Ovary (tissue), 9 donors: Measurements from ENCODE around the gene HBB. TPM values are rescaled to one million over a fixed set of nuclear protein-coding genes. Genes with fewer than 3 reads are reported as not detected.

Source experiments
- DNase-seq, 5 donors: peaks; one replicate each; pipeline ENCODE4 v3.0.0-alpha.2; 2019 to 2020
- H3K27ac ChIP-seq, 2 donors: fragments of 200-600 bp; one replicate each; pipeline versions ENCODE4 v1.5.1 to v1.8.0; 2019 to 2022
- H3K27me3 ChIP-seq: fragments of 200-600 bp; one replicate; pipeline ENCODE4 v1.8.0; 2022
- H3K36me3 ChIP-seq: fragments of 200-600 bp; sonication (generic); one replicate; pipeline ENCODE4 v1.5.1; 2019
- H3K4me1 ChIP-seq: one replicate; pipeline ENCODE4 v1.8.1; 2013; ENCODE audit warnings: mild to moderate bottlenecking, moderate library complexity; ENCODE audit not compliant: insufficient read depth
- H3K4me3 ChIP-seq: fragments of 200-600 bp; sonication (generic); one replicate; pipeline ENCODE4 v1.5.1; 2017
- H3K9me3 ChIP-seq, 2 donors: fragments of 200-600 bp in 1 of 2; sonication (generic) in 1 of 2; one replicate each; pipeline versions ENCODE4 v1.5.1 to v1.8.1; 2013 to 2019; ENCODE audit warnings: mild to moderate bottlenecking in 1 of 2, moderate library complexity in 1 of 2
- CTCF ChIP-seq, 3 donors: fragments of 450-650 bp in 2 of 3; fragments of 200-600 bp in 1 of 3; IDR thresholded peaks; one replicate each; pipeline versions ENCODE4 v1.5.1 to v1.8.0; 2016 to 2022; ENCODE audit warnings: antibody characterized with exemption in 3 of 3, mild to moderate bottlenecking in 1 of 3
- EP300 ChIP-seq: sonication (generic); formaldehyde crosslinking; IDR thresholded peaks from one replicate; pipeline ENCODE4 v1.6.1; 2017; ENCODE audit warnings: antibody characterized with exemption
- POLR2A ChIP-seq: fragments of 450-650 bp; IDR thresholded peaks from one replicate; pipeline ENCODE4 v1.6.1; 2017; ENCODE audit warnings: antibody characterized with exemption, mild to moderate bottlenecking, moderate library complexity
- WGBS, 3 donors: extraction: QIAGEN DNeasy Blood & Tissue Kit in 1 of 3; methylation state at CpG; one replicate each; pipeline versions ENCODE4 v1.1.5 to v1.1.7; 2013 to 2017; 5-methylcytosine and 5-hydroxymethylcytosine counted together
- intact Hi-C, 4 donors: fragments of 100-400 bp; cut with DNase I; formaldehyde crosslinking; loops; one replicate each; pipeline versions ENCODE4 v1.11.0 to v1.15.1; 2022 to 2023
- polyA plus RNA-seq, 2 donors: library from polyadenylated mRNA; stranded (reverse); fragments of 200-250 nt in 1 of 2; fragments of 350-450 nt in 1 of 2; fragmentation: Illumina TruSeq in 1 of 2; extraction: RNeasy Lipid Tissue Mini Kit (QIAGEN cat#74804) in 1 of 2; gene quantifications; one replicate each; pipeline ENCODE4 v1.2.3, GENCODE V29; 2013 to 2014
- total RNA-seq, 7 donors: library from RNA; depleted of rRNA in 2 of 7; stranded (reverse); fragments of >200 nt in 2 of 7; fragmentation: NEBNext Ultra II Directional in 3 of 7; extraction: Animal tissue kit (Norgen Biotek cat#: 25700) in 3 of 7; gene quantifications; one replicate each; pipeline versions ENCODE4 v1.1.0 to v1.2.4, GENCODE V29; 2016 to 2023
- donor health status: DM: no; HTN: no; CAD: no; lungs with moderate emphysema.
- donor health status: DM: no; HTN: no; CAD: no.
- donor health status: Bipolar disorder and iron deficiency.
- donor health status: DM: yes; HTN: yes; CAD: no.
- donor health status: DM: no; HTN: no; CAD: no.
- donor health status: DM: yes; HTN: yes; CAD: no.

HBB gene
- total and polyA plus RNA-seq, 9 donors = 9.1 to 393 (median 118) TPM

DNA sequence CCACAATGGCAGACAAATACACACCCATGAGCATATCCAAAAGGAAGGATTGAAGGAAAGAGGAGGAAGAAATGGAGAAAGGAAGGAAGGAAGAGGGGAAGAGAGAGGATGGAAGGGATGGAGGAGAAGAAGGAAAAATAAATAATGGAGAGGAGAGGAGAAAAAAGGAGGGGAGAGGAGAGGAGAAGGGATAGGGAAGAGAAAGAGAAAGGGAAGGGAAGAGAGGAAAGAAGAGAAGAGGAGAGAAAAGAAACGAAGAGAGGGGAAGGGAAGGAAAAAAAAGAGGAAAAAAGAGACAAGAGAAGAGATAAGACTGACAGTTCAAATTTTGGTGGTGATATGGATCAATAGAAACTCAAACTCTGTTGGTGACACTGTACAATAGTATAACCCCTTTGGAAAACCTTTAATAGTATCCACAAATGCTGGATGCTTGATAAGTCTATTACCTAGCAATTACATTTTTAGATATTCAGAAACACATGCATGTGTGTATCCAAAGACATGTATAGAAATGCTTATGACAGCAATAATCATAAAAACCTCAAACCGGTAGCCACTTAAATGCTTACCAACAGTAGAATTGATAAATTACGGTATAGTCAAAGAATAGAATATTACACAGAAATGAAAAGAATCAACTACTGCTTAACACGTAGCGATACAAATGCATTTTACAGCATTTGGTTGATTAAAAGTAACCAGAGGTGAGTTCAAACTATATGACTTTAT, 8.7 kb upstream of the HBB start:
- Histone ChIP-seq H3K36me3 (no peaks in the 10 kb centered on the region), H3K4me1 (no peaks in the 10 kb centered on the region), H3K4me3 (no peak overlapping the region), H3K9me3 (no peaks in the 10 kb centered on the region), H3K27me3 (no peaks in the 10 kb centered on the region), H3K27ac (no peak overlapping the region)
- TF ChIP-seq CTCF (IDR thresholded peaks at IDR 0.05) (no peak), POLR2A (no peak), EP300 (no peak)
- WGBS, 3 donors = 90 to 92% (median 91%) methylated on average over 5 of the region's 5 CpGs
- intact Hi-C loops = no loop called here
- DNase-seq = no peak

DNA sequence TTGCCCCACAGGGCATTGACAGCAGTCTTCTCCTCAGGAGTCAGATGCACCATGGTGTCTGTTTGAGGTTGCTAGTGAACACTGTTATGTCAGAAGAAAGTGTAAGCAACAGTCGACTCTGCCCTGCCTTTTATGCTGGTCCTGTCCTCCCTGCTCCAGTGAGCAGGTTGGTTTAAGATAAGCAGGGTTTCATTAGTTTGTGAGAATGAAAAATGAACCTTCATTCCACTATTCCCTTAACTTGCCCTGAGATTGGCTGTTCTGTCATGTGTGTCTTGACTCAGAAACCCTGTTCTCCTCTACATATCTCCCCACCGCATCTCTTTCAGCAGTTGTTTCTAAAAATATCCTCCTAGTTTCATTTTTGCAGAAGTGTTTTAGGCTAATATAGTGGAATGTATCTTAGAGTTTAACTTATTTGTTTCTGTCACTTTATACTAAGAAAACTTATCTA, 7.5 kb upstream of the HBB start, which contains the start of gene HBD:
Gene HBD (minus strand): TSS at position 103 of the 454 bp plus-strand sequence. CDS start 50 bp downstream, at position 53.
- TF ChIP-seq POLR2A (no peak), CTCF (IDR thresholded peaks at IDR 0.05) (no peak), EP300 (no peak)
- Histone ChIP-seq H3K36me3 (no peaks in the 10 kb centered on the region), H3K9me3 (no peaks in the 10 kb centered on the region), H3K4me3 (no peak within 1 kb of the TSS), H3K4me1 (no peaks in the 10 kb centered on the region), H3K27me3 (no peaks in the 10 kb centered on the region), H3K27ac (no peak within 1 kb of the TSS)
- DNase-seq = no peak
- intact Hi-C loops = no loop called here
- WGBS, 3 donors = 4 to 30% (median 10%) methylated on average over 2 of the region's 2 CpGs

- TF ChIP-seq CTCF (IDR thresholded peaks at IDR 0.05) (no peak), POLR2A (no peak), EP300 (no peak)
- Histone ChIP-seq H3K9me3 (no peaks in the 10 kb centered on the region), H3K27ac (no peak overlapping the region), H3K36me3 (no peaks in the 10 kb centered on the region), H3K4me1 (no peaks in the 10 kb centered on the region), H3K27me3 (no peaks in the 10 kb centered on the region), H3K4me3 (no peak overlapping the region)
- no peak for DNase-seq
- WGBS, 3 donors = 88 to 95% (median 94%) methylated on average over 1 of the region's 1 CpG
- intact Hi-C loops = no loop called here
These were observed 6.4 kb upstream of the HBB start for GRCh38 chr11:5233307-5233706.

- intact Hi-C loops = no loop called here
- no peaks in the 10 kb centered on the region for H3K36me3 ChIP-seq
These were observed 6.0 kb upstream of the HBB start for GRCh38 chr11:5232821-5233220.

More at GRCh38 chr11:5232821-5233220, 6.0 kb upstream of the HBB start:
- no peak for DNase-seq
- no peak for TF ChIP-seq POLR2A
- no peak for TF ChIP-seq EP300
- no peak for TF ChIP-seq CTCF (IDR thresholded peaks at IDR 0.05)
- H3K9me3 ChIP-seq = no peaks in the 10 kb centered on the region
- 97 to 100% (median 98%) methylated on average over 2 of the region's 2 CpGs for WGBS, 3 donors
- no peaks in the 10 kb centered on the region for H3K27me3 ChIP-seq
- H3K27ac ChIP-seq = no peak overlapping the region
- H3K4me3 ChIP-seq = no peak overlapping the region
- H3K4me1 ChIP-seq = no peaks in the 10 kb centered on the region
